GM20431 (cell line): ENCODE data around the gene CERT1.
"Not testable (repeated sequence)": the region's sequence is repeated elsewhere in the genome, so short reads cannot be mapped to it uniquely, and the experiment has no call there.

ENCODE experiments used
- in situ Hi-C: fragments of 300-500 bp; cut with MseI, MboI; formaldehyde crosslinking; loops from one replicate; pipeline ENCODE4 v1.15.0; 2020; ENCODE audit warnings: low sequenced_read_pairs; ENCODE audit not compliant: unreplicated experiment

Gene CERT1

GRCh38 chr5:75524071-75524470, 12.6 kb upstream of the CERT1 start:
- in situ Hi-C loops: no loop called here

DNA sequence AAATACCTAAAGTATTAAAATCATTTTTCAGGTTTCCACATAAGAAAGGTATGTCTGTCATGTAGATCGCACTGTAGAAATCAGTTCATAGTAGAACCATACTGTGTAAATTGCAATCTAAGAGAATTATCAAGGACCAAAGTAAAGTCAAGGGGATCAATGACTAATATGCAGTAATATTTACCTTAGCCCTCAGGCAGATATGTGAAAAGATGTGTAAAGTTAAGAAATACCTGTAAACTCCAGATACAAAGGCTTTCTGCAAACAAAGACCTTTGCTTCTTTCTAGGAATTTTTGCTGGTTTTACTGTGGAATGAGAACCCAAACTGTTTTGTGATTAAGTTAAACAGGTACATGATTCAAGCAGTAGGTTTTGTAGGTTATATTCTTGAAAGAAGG, 11.8 kb upstream of the CERT1 start:
- in situ Hi-C loops: no loop called here

DNA sequence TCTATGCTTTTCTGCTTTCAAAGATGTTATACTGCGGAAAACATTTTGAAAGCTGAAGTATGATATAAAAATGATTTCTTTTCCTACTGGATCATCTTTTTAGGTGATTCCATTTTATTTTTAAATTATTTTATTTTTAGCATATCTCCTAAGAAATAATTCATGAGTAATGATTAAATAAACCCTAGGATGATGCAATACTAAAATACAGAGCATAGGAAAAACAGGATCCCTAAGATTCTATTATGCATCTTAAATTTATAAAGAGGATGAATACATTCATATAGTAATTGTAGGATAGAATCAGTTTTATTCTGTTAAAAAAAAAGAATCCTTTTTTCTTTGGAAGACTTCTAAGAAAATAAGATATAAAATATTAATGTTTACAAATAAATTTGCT, 11.1 kb upstream of the CERT1 start:
- in situ Hi-C loops: no loop called here

DNA sequence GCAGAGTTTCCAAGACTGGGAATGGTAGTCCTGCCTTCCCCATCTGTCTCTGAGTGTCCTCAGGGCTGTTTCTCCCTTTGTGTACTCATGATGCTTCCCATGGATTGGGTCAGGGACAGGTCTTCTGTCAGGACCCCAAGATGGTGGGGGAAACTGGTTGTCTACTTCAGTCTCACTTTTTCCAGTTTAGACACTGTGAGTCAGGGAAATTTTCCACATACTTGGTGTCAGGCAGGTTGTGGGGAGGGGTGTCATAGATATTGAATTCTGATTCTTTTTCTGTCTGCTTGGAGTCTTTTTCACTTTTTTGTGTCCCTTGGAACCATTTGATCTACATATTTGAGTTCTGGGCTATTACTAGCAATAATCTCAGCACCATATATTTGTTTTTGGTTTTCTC, 10.6 kb upstream of the CERT1 start:
- in situ Hi-C loops: no loop called here

- in situ Hi-C loops: no loop called here
Measured at GRCh38 chr5:75521195-75521594, 9.8 kb upstream of the CERT1 start.

DNA sequence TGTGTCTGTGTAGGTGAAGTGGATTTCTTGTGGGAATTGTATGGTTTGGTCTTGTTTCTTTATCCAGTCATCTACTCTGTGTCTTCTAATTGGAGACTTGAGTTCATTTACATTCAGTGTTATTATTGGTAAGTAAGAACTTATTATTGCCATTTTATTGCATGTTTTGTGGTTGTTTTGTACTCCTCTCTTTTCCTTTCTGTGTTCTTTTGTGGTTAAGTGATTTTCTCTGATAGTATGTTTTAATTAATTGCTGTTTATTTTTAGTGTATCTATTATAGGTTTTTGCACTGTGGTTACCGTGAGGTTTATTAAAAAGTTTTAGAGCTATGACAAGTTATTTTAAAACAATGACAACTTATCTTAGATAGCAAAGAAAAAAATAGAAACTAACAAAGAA, 8.3 kb upstream of the CERT1 start:
- in situ Hi-C loops: no loop called here

GRCh38 chr5:75514323-75514722, 2.9 kb upstream of the CERT1 start:
- in situ Hi-C loops: no loop called here

DNA sequence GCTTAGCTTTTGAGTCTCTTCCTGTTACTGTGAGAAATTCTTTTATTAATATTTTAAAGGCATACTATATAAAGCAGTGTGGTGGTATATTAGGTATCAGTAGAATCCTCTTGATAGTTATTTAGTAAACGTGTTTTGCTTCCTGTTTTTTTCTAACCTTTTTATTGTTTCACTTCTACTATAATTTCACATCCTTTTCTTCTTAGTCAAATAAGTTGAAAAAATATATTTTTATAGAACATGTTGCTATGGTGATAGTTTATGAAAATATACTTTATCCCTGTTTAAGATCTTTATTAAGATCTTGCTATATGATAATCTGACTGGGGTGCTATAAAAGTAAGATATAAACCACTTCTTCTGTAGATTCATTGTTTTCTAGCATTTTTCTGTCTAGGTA, 2.4 kb upstream of the CERT1 start:
- in situ Hi-C loops: no loop called here

DNA sequence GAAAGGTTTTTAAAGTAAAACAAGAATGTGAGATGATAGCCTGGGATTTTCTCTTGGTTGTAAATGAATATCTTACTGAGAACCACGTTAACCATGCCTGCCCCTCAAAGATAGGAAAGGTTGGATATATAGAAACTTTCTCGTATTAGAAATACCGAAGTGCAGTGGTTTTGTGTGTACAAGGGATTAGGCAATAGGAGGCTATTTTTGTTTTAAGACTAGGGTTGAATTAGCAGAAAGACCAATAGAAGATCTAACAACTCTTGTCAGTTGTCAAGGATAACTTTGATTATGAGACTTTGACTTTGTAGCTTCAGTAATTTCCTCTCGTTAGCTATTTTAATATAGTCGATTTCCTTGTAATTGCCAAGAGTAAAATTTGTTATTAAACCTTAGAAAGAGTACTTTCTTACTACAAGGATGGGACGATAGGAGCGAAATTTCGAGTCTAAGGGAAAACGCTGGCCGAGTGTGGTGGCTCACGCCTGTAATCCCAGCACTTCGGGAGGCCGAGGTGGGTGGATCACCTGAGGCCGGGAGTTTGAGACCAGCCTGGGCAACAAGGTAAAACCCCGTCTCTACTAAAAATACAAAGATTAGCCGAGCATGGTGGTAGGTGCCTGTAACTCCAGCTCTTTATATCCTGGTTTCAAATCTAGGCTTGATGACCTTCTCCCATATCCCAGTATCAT, 1.1 kb upstream of the CERT1 start:
- in situ Hi-C loops: no loop called here

- in situ Hi-C loops: no loop called here
Measured at GRCh38 chr5:75510836-75511434, 494 bp downstream of the CERT1 start.

GRCh38 chr5:75510417-75510835, 1.0 kb downstream of the CERT1 start:
- in situ Hi-C loops: no loop called here

GRCh38 chr5:75509956-75510355, 1.5 kb downstream of the CERT1 start:
- in situ Hi-C loops: no loop called here

DNA sequence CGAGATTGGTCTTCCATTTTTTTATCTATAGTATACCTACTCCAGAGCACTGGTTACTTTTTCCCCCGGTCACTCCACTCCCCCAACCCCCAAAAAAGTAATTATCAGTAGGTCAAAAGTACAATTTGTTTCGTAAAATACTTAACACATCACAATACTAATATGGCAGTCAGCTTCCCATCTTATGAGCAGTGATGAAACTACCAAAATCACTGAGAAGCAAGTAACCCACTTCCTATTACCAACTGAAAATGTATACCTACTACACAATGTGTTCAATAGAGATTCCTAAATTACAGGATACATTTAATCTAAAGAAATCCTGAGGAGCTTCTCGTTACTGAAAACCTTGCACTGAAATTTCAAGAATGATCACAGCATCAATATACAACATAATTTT, 1.9 kb downstream of the CERT1 start:
- in situ Hi-C loops: no loop called here

DNA sequence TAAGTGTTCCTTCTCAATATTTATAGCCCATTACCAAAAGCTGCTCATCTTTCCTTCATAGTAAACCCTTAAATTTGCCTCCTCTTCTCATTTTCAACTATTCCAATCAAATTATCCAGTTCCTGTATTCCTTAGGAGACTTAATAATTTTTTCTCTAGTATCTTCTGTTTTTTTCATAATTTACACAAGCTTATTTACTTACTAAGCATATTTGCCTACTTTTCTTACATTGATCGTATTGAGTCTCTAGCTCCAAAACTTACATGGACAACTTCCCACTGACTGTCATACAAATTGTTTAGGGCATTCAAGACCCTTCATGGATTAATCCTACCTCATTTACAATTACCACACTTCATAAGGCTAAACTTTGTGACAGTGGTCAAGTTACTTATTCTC, 3.6 kb downstream of the CERT1 start:
- in situ Hi-C loops: no loop called here

DNA sequence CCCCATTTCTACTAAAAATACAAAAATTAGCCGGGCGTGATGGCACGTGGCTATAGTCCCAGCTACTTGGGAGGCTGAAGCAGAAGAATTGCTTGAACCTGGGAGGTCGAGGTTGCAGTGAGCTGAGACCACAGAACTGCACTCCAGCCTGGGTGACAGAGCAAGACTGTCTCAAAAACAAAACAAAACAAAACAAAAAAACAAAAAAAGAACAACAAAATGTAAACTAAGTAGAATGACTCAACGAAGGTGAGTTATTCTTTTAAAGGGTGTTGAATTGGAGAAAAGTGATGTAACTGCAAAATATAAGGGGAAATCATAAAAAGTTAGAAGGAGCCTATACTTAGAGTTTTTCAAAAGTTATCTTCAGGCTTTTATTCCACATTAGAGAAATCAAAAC, 6.3 kb downstream of the CERT1 start:
- in situ Hi-C loops: not testable (repeated sequence)

DNA sequence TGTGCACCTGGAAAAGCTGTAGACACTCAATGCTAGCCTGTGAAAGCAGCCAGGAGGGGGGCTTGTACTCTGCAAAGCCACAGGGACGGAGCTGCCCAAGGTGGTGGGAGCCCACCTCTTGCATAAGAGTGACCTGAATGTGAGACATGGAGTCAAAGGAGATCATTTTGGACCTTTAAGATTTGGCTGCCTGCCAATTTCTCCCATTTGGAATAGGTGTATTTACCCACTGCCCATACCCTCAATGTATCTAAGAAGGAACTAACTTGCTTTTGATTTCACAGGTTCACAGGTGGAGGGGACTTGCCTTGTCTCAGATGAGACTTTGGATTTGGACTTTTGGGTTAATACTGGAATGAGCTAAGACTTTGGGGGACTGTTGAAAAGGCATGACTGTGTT, 12.6 kb downstream of the CERT1 start:
- in situ Hi-C loops: not testable (repeated sequence)

DNA sequence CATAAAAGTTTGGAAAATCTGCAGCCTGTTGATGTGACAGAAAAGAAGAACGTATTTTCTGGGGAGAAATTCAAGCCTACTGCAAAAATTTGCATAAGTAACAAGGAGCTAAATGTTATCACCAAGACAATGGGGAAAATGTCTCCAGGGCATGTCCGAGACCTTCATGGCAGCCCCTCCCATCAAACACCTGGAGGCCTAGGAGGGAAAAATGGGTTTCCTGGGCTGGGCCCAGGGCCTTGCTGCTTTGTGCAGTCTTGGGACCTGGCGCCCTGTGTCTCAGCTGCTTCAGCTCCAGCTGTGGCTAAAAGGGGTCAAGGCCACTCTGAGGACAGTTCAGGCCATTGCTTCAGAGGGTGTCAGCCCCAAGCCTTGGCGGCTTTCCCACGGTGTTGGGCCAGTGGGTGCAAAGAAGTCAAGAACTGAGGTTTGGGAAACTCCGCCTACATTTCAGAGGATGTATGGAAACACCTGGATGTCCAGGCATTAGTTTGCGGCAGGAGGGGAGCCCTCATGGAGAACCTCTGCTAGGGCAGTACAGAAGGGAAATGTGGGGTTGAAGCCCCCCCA, 13.1 kb downstream of the CERT1 start:
- in situ Hi-C loops: no loop called here

- in situ Hi-C loops: no loop called here
Measured at GRCh38 chr5:75496026-75496425, 15.4 kb downstream of the CERT1 start.

- in situ Hi-C loops: no loop called here
Measured at GRCh38 chr5:75491621-75492020, 19.8 kb downstream of the CERT1 start.

- in situ Hi-C loops: not testable (repeated sequence)
Measured at GRCh38 chr5:75489847-75490246, 21.6 kb downstream of the CERT1 start.

- in situ Hi-C loops: no loop called here
Measured at GRCh38 chr5:75484605-75485004, 26.8 kb downstream of the CERT1 start.

GRCh38 chr5:75482482-75482881, 28.9 kb downstream of the CERT1 start:
- in situ Hi-C loops: no loop called here
